H9 (cell line): ENCODE data around the gene NFATC4. TPM values are rescaled to one million over a fixed set of nuclear protein-coding genes. Genes with fewer than 3 reads are reported as not detected.

Experiments
- DNase-seq: peaks from one replicate; pipeline ENCODE4 v3.0.0-alpha.2; 2017
- H2AFZ ChIP-seq: one replicate; pipeline ENCODE4 v1.6.1; 2013; ENCODE audit warnings: mild to moderate bottlenecking, low read length, control low read depth, moderate library complexity
- H2AK5ac ChIP-seq: 2 replicates; pipeline ENCODE4 v1.6.1; 2013; ENCODE audit warnings: low read length, control low read depth, mixed read lengths; ENCODE audit not compliant: insufficient read length
- H2BK120ac ChIP-seq: one replicate; pipeline ENCODE4 v1.6.1; 2013; ENCODE audit warnings: low read depth, mild to moderate bottlenecking, low read length, control low read depth, inconsistent platforms; ENCODE audit not compliant: poor library complexity, severe bottlenecking
- H2BK12ac ChIP-seq: 2 replicates; pipeline ENCODE4 v1.6.1; 2013; ENCODE audit warnings: low read length, control low read depth, mixed read lengths, low read depth; ENCODE audit not compliant: insufficient read length
- H2BK15ac ChIP-seq: 2 replicates; pipeline ENCODE4 v1.6.1; 2013; ENCODE audit warnings: low read depth, low read length, control low read depth
- H2BK20ac ChIP-seq: one replicate; pipeline ENCODE4 v1.6.1; 2013; ENCODE audit warnings: low read depth, mild to moderate bottlenecking, low read length, control low read depth, inconsistent platforms; ENCODE audit not compliant: poor library complexity, severe bottlenecking
- H2BK5ac ChIP-seq: 2 replicates; pipeline ENCODE4 v1.6.1; 2013; ENCODE audit warnings: low read length, control low read depth, mixed read lengths; ENCODE audit not compliant: insufficient read length
- H3K14ac ChIP-seq: 2 replicates; pipeline ENCODE4 v1.6.1; 2013; ENCODE audit warnings: low read length, control low read depth; ENCODE audit not compliant: insufficient read depth
- H3K18ac ChIP-seq: 2 replicates; pipeline ENCODE4 v1.6.1; 2013; ENCODE audit warnings: low read depth, mild to moderate bottlenecking, mixed read lengths, low read length, control low read depth; ENCODE audit not compliant: insufficient read length
- H3K23ac ChIP-seq: 2 replicates; pipeline ENCODE4 v1.6.1; 2013; ENCODE audit warnings: low read length, control low read depth, mixed read lengths, low read depth; ENCODE audit not compliant: insufficient read length
- H3K23me2 ChIP-seq: 2 replicates; pipeline ENCODE4 v1.6.1; 2013; ENCODE audit warnings: low read depth, mild to moderate bottlenecking, mixed read lengths, low read length, control low read depth; ENCODE audit not compliant: insufficient read length, poor library complexity, severe bottlenecking
- H3K27ac ChIP-seq: 2 replicates; pipeline ENCODE4 v1.5.1; 2013; ENCODE audit warnings: low read length, control low read depth, mixed read lengths, low read depth; ENCODE audit not compliant: insufficient read length
- H3K27me3 ChIP-seq: 2 replicates; pipeline ENCODE4 v1.6.1; 2013; ENCODE audit warnings: low read length, control low read depth, inconsistent platforms; ENCODE audit not compliant: insufficient read depth
- H3K4ac ChIP-seq: 2 replicates; pipeline ENCODE4 v1.6.1; 2013; ENCODE audit warnings: low read depth, mild to moderate bottlenecking, control low read depth, inconsistent platforms, low read length, moderate library complexity
- H3K4me1 ChIP-seq: 2 replicates; pipeline ENCODE4 v1.6.1; 2013; ENCODE audit warnings: low read length, control low read depth, inconsistent platforms; ENCODE audit not compliant: insufficient read depth
- H3K4me2 ChIP-seq: 2 replicates; pipeline ENCODE4 v1.6.1; 2013; ENCODE audit warnings: low read length, control low read depth, mixed read lengths; ENCODE audit not compliant: insufficient read length, insufficient read depth
- H3K56ac ChIP-seq: 2 replicates; pipeline ENCODE4 v1.6.1; 2013; ENCODE audit warnings: low read depth, mild to moderate bottlenecking, mixed read lengths, low read length, control low read depth; ENCODE audit not compliant: insufficient read length
- H3K79me1 ChIP-seq: 2 replicates; pipeline ENCODE4 v1.6.1; 2013; ENCODE audit warnings: low read depth, mild to moderate bottlenecking, moderate library complexity, low read length, control low read depth, inconsistent platforms; ENCODE audit not compliant: insufficient read depth, poor library complexity, severe bottlenecking
- H3K79me2 ChIP-seq: 2 replicates; pipeline ENCODE4 v1.6.1; 2013; ENCODE audit warnings: low read length, control low read depth, inconsistent platforms; ENCODE audit not compliant: insufficient read depth
- H3K9ac ChIP-seq: 2 replicates; pipeline ENCODE4 v1.6.1; 2013; ENCODE audit warnings: low read length, control low read depth, mixed read lengths; ENCODE audit not compliant: insufficient read length; ENCODE audit errors: extremely low read depth
- H3K9me3 ChIP-seq: one replicate; pipeline ENCODE4 v1.6.1; 2013; ENCODE audit warnings: low read depth, low read length, inconsistent platforms; ENCODE audit not compliant: control insufficient read depth
- H3T11ph ChIP-seq: one replicate; pipeline ENCODE4 v1.6.1; 2013; ENCODE audit warnings: mild to moderate bottlenecking, low read length, control low read depth, inconsistent platforms
- H4K20me1 ChIP-seq: one replicate; pipeline ENCODE4 v1.6.1; 2013; ENCODE audit not compliant: control insufficient read depth, insufficient read length, insufficient read depth
- H4K5ac ChIP-seq: 2 replicates; pipeline ENCODE4 v1.6.1; 2013; ENCODE audit warnings: low read depth, mild to moderate bottlenecking, mixed read lengths, low read length, control low read depth; ENCODE audit not compliant: insufficient read length
- H4K8ac ChIP-seq: replicated peaks from 2 replicates; pipeline ENCODE4 v1.6.1; 2013; ENCODE audit warnings: low read length, control low read depth, mixed read lengths, low read depth; ENCODE audit not compliant: insufficient read length
- H4K91ac ChIP-seq: 2 replicates; pipeline ENCODE4 v1.6.1; 2013; ENCODE audit warnings: low read depth, mild to moderate bottlenecking, moderate library complexity, mixed read lengths, low read length, control low read depth; ENCODE audit not compliant: insufficient read length
- H3K27ac Mint-ChIP-seq, 3 experiments: 2 replicates in 2 of 3; 3 replicates in 1 of 3; pipeline ENCODE4 v1.8.0; 2020 to 2021; ENCODE audit warnings: mixed read lengths in 3 of 3, mild to moderate bottlenecking in 1 of 3, moderate library complexity in 1 of 3
- H3K27me3 Mint-ChIP-seq: 2 replicates; pipeline ENCODE4 v1.8.0; 2021; ENCODE audit warnings: low read depth, mild to moderate bottlenecking, moderate library complexity, mixed read lengths
- H3K36me3 Mint-ChIP-seq, 3 experiments: 2 replicates in 2 of 3; 3 replicates in 1 of 3; pipeline ENCODE4 v1.8.0; 2020 to 2021; ENCODE audit warnings: low read depth in 3 of 3, mixed read lengths in 3 of 3; ENCODE audit not compliant: insufficient read depth in 1 of 3
- H3K4me1 Mint-ChIP-seq, 2 experiments: 2 replicates each; pipeline ENCODE4 v1.8.0; 2020; ENCODE audit warnings: mixed read lengths in 2 of 2
- H3K4me3 Mint-ChIP-seq, 2 experiments: 2 replicates in 1 of 2; 3 replicates in 1 of 2; pipeline ENCODE4 v1.8.0; 2020 to 2021; ENCODE audit warnings: mild to moderate bottlenecking in 2 of 2, mixed read lengths in 2 of 2, moderate library complexity in 1 of 2
- H3K9me3 Mint-ChIP-seq, 2 experiments: 2 replicates in 1 of 2; 3 replicates in 1 of 2; pipeline ENCODE4 v1.8.0; 2020; ENCODE audit warnings: mild to moderate bottlenecking in 2 of 2, mixed read lengths in 2 of 2, moderate library complexity in 1 of 2
- CTCF ChIP-seq: fragments of 200-600 bp; sonication (generic); conservative IDR thresholded peaks from 3 replicates; pipeline ENCODE4 v1.8.0; 2021; ENCODE audit warnings: antibody characterized with exemption, mild to moderate bottlenecking
- WGBS: extraction: QIAGEN DNeasy Blood & Tissue Kit; methylation state at CpG from one replicate; pipeline ENCODE4 v1.1.7; 2013; ENCODE audit warnings: missing lambda C conversion rate, low lambda C conversion rate, mixed read lengths; ENCODE audit not compliant: insufficient read length; ENCODE audit errors: extremely low coverage; 5-methylcytosine and 5-hydroxymethylcytosine counted together
- total RNA-seq: library from RNA; stranded (reverse); gene quantifications from 2 replicates; pipeline ENCODE4 v1.2.1, GENCODE V29; 2021

Gene NFATC4
- total RNA-seq, 1 experiment from 2014 or later, result 46.4 TPM

GRCh38 chr14:24379907-24380730 is 12.1 kb downstream of the NFATC4 start:
- WGBS, result no CpG with 5 or more reads among the region's 15 CpGs
- H3K23me2 ChIP-seq, result no peaks in the 10 kb centered on the region
- no peak overlapping the region for H4K91ac ChIP-seq
- no peaks in the 10 kb centered on the region for H3K79me1 ChIP-seq
- no peak overlapping the region for H2BK15ac ChIP-seq
- no peak overlapping the region for H2AK5ac ChIP-seq
- no peaks in the 10 kb centered on the region for H4K20me1 ChIP-seq
- no peak overlapping the region for H3K27ac ChIP-seq
- H3K9me3 ChIP-seq, result no peaks in the 10 kb centered on the region
- no peak overlapping the region for H3K23ac ChIP-seq
- H3K18ac ChIP-seq, result no peak overlapping the region
- H3K9ac ChIP-seq, result no peak overlapping the region
- TF ChIP-seq CTCF, result no peak
- H3K56ac ChIP-seq, result no peak overlapping the region
- H3K4me2 ChIP-seq, result no peak overlapping the region
- no peaks in the 10 kb centered on the region for H3K27me3 ChIP-seq
- H3K27ac Mint-ChIP-seq, result peak overlapping the region in 2 of 3 experiments; percentile 43 to 50; a peak in 3 of 7 replicates
- H2BK12ac ChIP-seq, result no peak overlapping the region
- no peak overlapping the region for H3K4ac ChIP-seq
- H3K27me3 Mint-ChIP-seq, result no peaks in the 10 kb centered on the region; the same call in none of the 2 replicates
- peaks cover 3% of the 10 kb centered on the region for H3K4me1 ChIP-seq
- H4K5ac ChIP-seq, result no peak overlapping the region
- no peaks in the 10 kb centered on the region for H3K79me2 ChIP-seq
- peak overlapping the region; percentile 2; the same call in 1 of the 2 replicates for H3K14ac ChIP-seq
- H3K4me1 Mint-ChIP-seq, result peaks cover 37 to 46% of the 10 kb centered on the region in 2 experiments
- H2BK5ac ChIP-seq, result no peak overlapping the region
- peaks cover 0 to 3% (median 1%) of the 10 kb centered on the region in 3 experiments; a peak in 5 of 7 replicates for H3K36me3 Mint-ChIP-seq
- H3K9me3 Mint-ChIP-seq, result no peaks in the 10 kb centered on the region
- no peak overlapping the region for H2AFZ ChIP-seq
- no peak overlapping the region for H2BK120ac ChIP-seq
- H3K4me3 Mint-ChIP-seq, result no peak overlapping the region
- H2BK20ac ChIP-seq, result no peak overlapping the region
- no peak overlapping the region for H3T11ph ChIP-seq
- DNase-seq, result no peak
- no peak overlapping the region for H4K8ac ChIP-seq
